ENCODE measurements around the gene FXYD1. TPM values are rescaled to one million over a fixed set of nuclear protein-coding genes. Genes with fewer than 3 reads are reported as not detected.

The FXYD1 gene
- total and polyA plus RNA-seq, 12 donors: 251 to 819 (median 578) TPM

GRCh38 chr19:35155981-35156672 lies 17.5 kb downstream of the FXYD1 start:
- intact Hi-C loops (cut with DNase I): loop anchor here in 3 of 10 donors (5.0 to 10.0 kb wide), 3 partner anchors 56 to 111 kb away; partner anchors contain the start of gene USF2 (in 1 of the 3)
- H3K4me3 ChIP-seq: peak overlapping the region in 7 of 10 donors; percentile 61 to 88 (median 71)
- DNase-seq (no peak), ATAC-seq (no peak)
- H3K27ac ChIP-seq: peak overlapping the region in 3 of 10 donors; percentile 63 to 96 (median 80)
- H3K27me3 ChIP-seq: peaks cover 0 to 31% (median 17%) of the 10 kb centered on the region in 7 donors
- H3K36me3 ChIP-seq: peaks cover 0 to 44% (median 4%) of the 10 kb centered on the region in 9 donors
- 91% methylated on average over 6 of the region's 6 CpGs for WGBS, 2 donors
- peaks cover 0 to 38% (median 24%) of the 10 kb centered on the region in 9 donors for H3K4me1 ChIP-seq
- TF ChIP-seq CTCF (IDR thresholded peaks at IDR 0.05): no peak
- H3K9me3 ChIP-seq: no peaks in the 10 kb centered on the region

GRCh38 chr19:35156673-35157014 lies 18.0 kb downstream of the FXYD1 start:
- intact Hi-C loops (cut with DNase I): loop anchor here in 3 of 10 donors (5.0 to 10.0 kb wide), 3 partner anchors 56 to 111 kb away; partner anchors contain the start of gene USF2 (in 1 of the 3)

GRCh38 chr19:35157431-35157830 lies 18.8 kb downstream of the FXYD1 start:
- H3K4me1 ChIP-seq: peaks cover 0 to 35% (median 22%) of the 10 kb centered on the region in 9 donors
- 94 to 96% methylated on average over 4 of the region's 4 CpGs for WGBS, 2 donors
- peaks cover 0 to 12% (median 5%) of the 10 kb centered on the region in 11 donors for H3K9me3 ChIP-seq
- DNase-seq: no peak
- H3K36me3 ChIP-seq: peaks cover 0 to 57% (median 9%) of the 10 kb centered on the region in 9 donors
- intact Hi-C loops (cut with DNase I): loop anchor here in 3 of 10 donors (5.0 to 10.0 kb wide), 3 partner anchors 55 to 110 kb away; partner anchors contain the start of gene USF2 (in 1 of the 3)
- peaks cover 0 to 31% (median 14%) of the 10 kb centered on the region in 7 donors for H3K27me3 ChIP-seq
- ATAC-seq: no peak
- TF ChIP-seq CTCF (IDR thresholded peaks at IDR 0.05): no peak
- no peak overlapping the region for H3K27ac ChIP-seq
- H3K4me3 ChIP-seq: no peak overlapping the region

More at GRCh38 chr19:35156673-35157014, 18.0 kb downstream of the FXYD1 start:
- TF ChIP-seq CTCF (IDR thresholded peaks at IDR 0.05): no peak
- Histone ChIP-seq H3K36me3 (peaks cover 0 to 49% (median 4%) of the 10 kb centered on the region in 9 donors), H3K9me3 (peaks cover 0 to 4% (median 0%) of the 10 kb centered on the region in 11 donors), H3K4me1 (peaks cover 0 to 38% (median 24%) of the 10 kb centered on the region in 9 donors), H3K27ac (no peak overlapping the region), H3K27me3 (peaks cover 0 to 31% (median 14%) of the 10 kb centered on the region in 7 donors), H3K4me3 (no peak overlapping the region)
- ATAC-seq (no peak), DNase-seq (no peak)
- 80 to 86% methylated on average over 7 of the region's 7 CpGs for WGBS, 2 donors

- intact Hi-C loops (cut with DNase I): loop anchor here in 3 of 10 donors (5.0 to 10.0 kb wide), 3 partner anchors 53 to 108 kb away; partner anchors contain the start of gene USF2 (in 1 of the 3)
- Histone ChIP-seq H3K27me3 (peaks cover 0 to 16% (median 0%) of the 10 kb centered on the region in 7 donors), H3K4me1 (peaks cover 0 to 18% (median 12%) of the 10 kb centered on the region in 9 donors), H3K36me3 (peaks cover 0 to 79% (median 25%) of the 10 kb centered on the region in 9 donors), H3K9me3 (peaks cover 0 to 31% (median 13%) of the 10 kb centered on the region in 11 donors), H3K27ac (no peak overlapping the region), H3K4me3 (no peak overlapping the region)
- DNase-seq (no peak), ATAC-seq (no peak)
- WGBS, 2 donors: 89 to 91% methylated on average over 8 of the region's 8 CpGs
- no peak for TF ChIP-seq CTCF (IDR thresholded peaks at IDR 0.05)
Observed at GRCh38 chr19:35159606-35160005, 21.0 kb downstream of the FXYD1 start.

All from heart right ventricle (tissue), 16 donors.